Stimulated activated naive CD8-positive, alpha-beta T cell treated with anti-CD3 and anti-CD28 coated beads, Interleukin-15, amount 100 ng/mL, for 72 hours (primary cell): ENCODE measurements around the gene ZNF32.
A peak's percentile ranks its signal among the peaks of the same experiment; 100 is the strongest.
"Not testable (repeated sequence)": the region's sequence is repeated elsewhere in the genome, so short reads cannot be mapped to it uniquely, and the experiment has no call there.

Source experiments
- ATAC-seq: fragments of 150-1000 bp; cut with Tn5 transposase; 2 replicates; pipeline ENCODE4 v1.10.0; 2021; ENCODE audit warnings: mild to moderate bottlenecking, moderate library complexity
- DNase-seq, 2 donors: peaks; one replicate each; pipeline ENCODE4 v3.0.0; 2021 to 2022
- H3K27ac Mint-ChIP-seq, 2 donors: one replicate each; pipeline ENCODE4 v1.8.0; 2022; ENCODE audit warnings: mild to moderate bottlenecking in 2 of 2, mixed read lengths in 2 of 2, moderate library complexity in 2 of 2
- H3K27me3 Mint-ChIP-seq: one replicate; pipeline ENCODE4 v1.8.0; 2022; ENCODE audit warnings: mixed read lengths
- H3K4me1 Mint-ChIP-seq: one replicate; pipeline ENCODE4 v1.8.0; 2022; ENCODE audit warnings: mild to moderate bottlenecking, mixed read lengths
- H3K4me3 Mint-ChIP-seq, 2 donors: one replicate each; pipeline ENCODE4 v1.8.0; 2022; ENCODE audit warnings: mild to moderate bottlenecking in 2 of 2, mixed read lengths in 2 of 2, moderate library complexity in 1 of 2
- H3K9me3 Mint-ChIP-seq, 2 donors: one replicate each; pipeline ENCODE4 v1.8.0; 2022; ENCODE audit warnings: mixed read lengths in 2 of 2

The ZNF32 gene

GRCh38 chr10:43622038-43622437, 26.6 kb downstream of the ZNF32 start:
- DNase-seq, result no peak
- H3K4me3 Mint-ChIP-seq, result no peak overlapping the region
- no peaks in the 10 kb centered on the region for H3K27me3 Mint-ChIP-seq
- no peak overlapping the region for H3K27ac Mint-ChIP-seq
- ATAC-seq, result no peak
- H3K4me1 Mint-ChIP-seq, result peaks cover 9% of the 10 kb centered on the region
- peaks cover 15 to 37% of the 10 kb centered on the region in 2 donors for H3K9me3 Mint-ChIP-seq

DNA sequence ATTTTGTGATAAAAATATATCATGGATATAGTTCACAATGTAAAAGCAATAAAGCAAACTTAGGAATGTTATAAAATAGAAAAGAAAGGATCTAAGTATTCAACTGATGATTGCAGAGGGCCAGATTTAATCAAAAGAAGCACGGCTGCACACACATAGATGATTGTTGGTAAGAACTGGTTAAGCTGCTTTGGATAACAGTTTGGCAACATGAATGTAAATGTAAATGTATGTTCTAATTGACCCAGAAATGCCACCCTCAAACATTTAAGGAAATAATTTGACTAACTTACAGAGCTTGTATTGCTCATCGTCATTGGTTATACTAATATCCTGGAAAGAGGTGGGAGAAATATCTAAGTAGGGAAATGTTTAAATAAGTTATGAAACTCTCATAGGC, 29.3 kb downstream of the ZNF32 start:
- Mint-ChIP-seq H3K9me3 (peaks cover 29 to 60% of the 10 kb centered on the region in 2 donors), H3K4me3 (no peak overlapping the region), H3K27ac (no peak overlapping the region), H3K27me3 (no peaks in the 10 kb centered on the region), H3K4me1 (peaks cover 9% of the 10 kb centered on the region)
- DNase-seq (no peak), ATAC-seq (no peak)

- Mint-ChIP-seq H3K4me1 (no peaks in the 10 kb centered on the region), H3K27ac (no peak overlapping the region), H3K4me3 (no peak overlapping the region), H3K9me3 (peaks cover 26 to 54% of the 10 kb centered on the region in 2 donors), H3K27me3 (no peaks in the 10 kb centered on the region)
- ATAC-seq (no peak), DNase-seq (no peak)
Observed at GRCh38 chr10:43616697-43617370, 31.8 kb downstream of the ZNF32 start.

GRCh38 chr10:43610636-43611035, 38.0 kb downstream of the ZNF32 start:
- H3K27ac Mint-ChIP-seq, result peak overlapping the region in 1 of 2 donors; percentile 14
- H3K27me3 Mint-ChIP-seq, result no peaks in the 10 kb centered on the region
- ATAC-seq (no peak), DNase-seq (no peak)
- peaks cover 50% of the 10 kb centered on the region for H3K4me1 Mint-ChIP-seq
- H3K4me3 Mint-ChIP-seq, result no peak overlapping the region
- peaks cover 16 to 56% of the 10 kb centered on the region in 2 donors for H3K9me3 Mint-ChIP-seq

DNA sequence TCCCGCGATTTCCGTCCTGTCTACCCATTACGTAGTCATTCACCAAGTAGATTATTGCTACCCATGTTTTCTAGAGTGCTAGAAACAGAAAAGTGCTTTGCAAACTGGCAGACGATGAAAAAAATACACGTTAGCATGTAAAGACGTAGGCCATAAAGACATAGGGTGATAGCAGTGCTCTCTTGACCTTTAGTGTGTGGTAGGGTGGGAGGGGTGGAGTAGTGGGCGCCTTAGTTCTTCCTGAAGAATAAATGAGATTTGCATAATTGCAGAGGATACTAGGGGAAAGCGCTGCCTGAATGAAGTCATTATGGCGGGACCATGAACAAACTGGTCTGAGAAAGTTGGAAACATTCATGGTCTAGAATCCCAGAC, 41.5 kb downstream of the ZNF32 start:
- no peaks in the 10 kb centered on the region for H3K27me3 Mint-ChIP-seq
- peak overlapping the region in 1 of 2 donors; percentile 93 for H3K27ac Mint-ChIP-seq
- no peak for ATAC-seq
- peak overlapping the region; percentile 82 to 86 for H3K4me3 Mint-ChIP-seq
- peaks cover 10 to 35% of the 10 kb centered on the region in 2 donors for H3K9me3 Mint-ChIP-seq
- H3K4me1 Mint-ChIP-seq, result peaks cover 50% of the 10 kb centered on the region
- no peak for DNase-seq

- Mint-ChIP-seq H3K27ac (peak within 1 kb of the TSS; percentile 72 to 93), H3K9me3 (peaks cover 10 to 40% of the 10 kb centered on the region in 2 donors), H3K4me1 (peaks cover 50% of the 10 kb centered on the region), H3K27me3 (no peaks in the 10 kb centered on the region), H3K4me3 (peak within 1 kb of the TSS; percentile 82 to 86)
- ATAC-seq (peak; percentile 94), DNase-seq (peak; percentile 53 to 68)
Observed at GRCh38 chr10:43606323-43607198, 42.1 kb downstream of the ZNF32 start, which contains the start of gene ZNF485. Gene ZNF485, plus strand, starts transcription at chr10:43606438. Its CDS starts 613 bp downstream, at chr10:43607051.

DNA sequence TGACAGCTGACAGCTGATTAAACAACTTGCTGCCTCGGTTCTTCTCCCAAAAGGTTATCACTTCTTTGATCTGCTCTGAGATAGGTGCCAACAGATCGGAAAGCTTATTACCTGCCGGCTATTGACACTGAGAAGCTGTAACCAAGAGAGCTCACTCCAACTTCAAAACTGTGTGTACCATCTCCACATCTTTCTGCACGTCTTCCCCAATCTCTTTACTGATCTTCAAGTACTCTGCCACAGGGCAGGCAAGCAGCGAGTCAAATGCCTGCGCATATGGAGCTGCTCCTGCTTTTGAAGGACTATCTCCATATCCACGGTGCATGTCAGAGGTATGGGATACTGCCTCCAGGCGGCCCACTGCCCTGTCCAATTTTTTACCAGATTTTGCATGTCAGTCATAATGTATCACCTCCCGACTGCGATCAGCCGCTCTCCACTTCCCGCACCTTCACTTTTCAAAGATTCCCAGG, 42.8 kb downstream of the ZNF32 start:
- ATAC-seq (no peak), DNase-seq (no peak)
- Mint-ChIP-seq H3K4me1 (peaks cover 50% of the 10 kb centered on the region), H3K4me3 (peak overlapping the region; percentile 79 to 86), H3K27me3 (no peaks in the 10 kb centered on the region), H3K9me3 (peaks cover 8 to 45% of the 10 kb centered on the region in 2 donors), H3K27ac (peak overlapping the region in 1 of 2 donors; percentile 84)

GRCh38 chr10:43601576-43601975, 47.1 kb downstream of the ZNF32 start:
- DNase-seq, ATAC-seq, H3K4me3 Mint-ChIP-seq, H3K27me3 Mint-ChIP-seq, H3K27ac Mint-ChIP-seq: not testable (repeated sequence)
- Mint-ChIP-seq H3K9me3 (peaks cover 0 to 20% of the 10 kb centered on the region in 2 donors), H3K4me1 (peaks cover 14% of the 10 kb centered on the region)

GRCh38 chr10:43599333-43599732, 49.3 kb downstream of the ZNF32 start:
- H3K27me3 Mint-ChIP-seq, result peaks cover 2% of the 10 kb centered on the region
- ATAC-seq, result no peak
- peaks cover under 1 to 16% of the 10 kb centered on the region in 2 donors for H3K9me3 Mint-ChIP-seq
- H3K4me1 Mint-ChIP-seq, result peaks cover 29% of the 10 kb centered on the region
- no peak overlapping the region for H3K27ac Mint-ChIP-seq
- no peak overlapping the region for H3K4me3 Mint-ChIP-seq
- DNase-seq, result no peak

DNA sequence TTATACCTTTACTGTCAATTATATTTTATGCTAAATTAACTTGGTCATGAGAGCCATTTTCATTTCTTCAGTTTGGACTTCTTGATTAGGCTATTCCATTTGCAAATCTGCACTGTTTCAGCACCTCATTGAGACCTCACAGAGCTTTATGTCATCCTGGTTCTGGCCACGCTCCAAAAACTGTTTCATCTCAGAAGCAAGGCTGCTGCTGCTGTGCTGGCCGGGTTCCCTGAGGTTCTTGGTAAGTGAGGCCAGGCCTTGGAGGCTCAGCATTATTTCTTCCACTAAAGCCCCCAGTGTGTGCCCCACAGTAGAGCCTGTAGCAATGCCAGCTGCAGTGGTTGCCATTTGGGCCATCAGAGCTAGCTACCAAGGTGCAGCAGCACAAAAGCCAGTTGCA, 50.2 kb downstream of the ZNF32 start:
- H3K9me3 Mint-ChIP-seq, result peaks cover 8 to 22% of the 10 kb centered on the region in 2 donors
- no peak overlapping the region for H3K4me3 Mint-ChIP-seq
- no peak overlapping the region for H3K27ac Mint-ChIP-seq
- peaks cover 9% of the 10 kb centered on the region for H3K27me3 Mint-ChIP-seq
- ATAC-seq, result no peak
- H3K4me1 Mint-ChIP-seq, result peaks cover 30% of the 10 kb centered on the region
- DNase-seq, result no peak

DNA sequence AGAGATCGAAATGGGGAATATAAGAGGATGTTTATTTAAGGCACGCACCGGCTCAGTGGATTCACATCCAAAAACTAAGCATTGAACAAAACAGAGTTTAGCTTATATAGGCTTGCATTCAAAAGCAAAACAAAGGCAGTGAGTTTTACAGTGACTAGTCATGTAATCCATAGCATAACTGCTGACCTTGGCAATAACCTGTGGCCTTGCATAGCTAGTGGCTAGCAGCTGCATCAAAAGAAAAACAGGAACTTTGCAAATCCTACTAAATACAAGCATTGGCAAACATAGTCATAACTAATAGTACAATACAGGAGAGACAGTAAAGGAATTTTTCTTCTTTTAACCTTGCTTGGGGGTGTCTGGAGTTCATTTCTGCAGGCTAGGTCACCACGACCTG, 52.1 kb downstream of the ZNF32 start:
- DNase-seq (no peak), ATAC-seq (no peak)
- Mint-ChIP-seq H3K27me3 (peaks cover 9% of the 10 kb centered on the region), H3K27ac (no peak overlapping the region), H3K4me3 (no peak overlapping the region), H3K4me1 (peaks cover 30% of the 10 kb centered on the region), H3K9me3 (peaks cover 11 to 20% of the 10 kb centered on the region in 2 donors)

GRCh38 chr10:43595739-43596298, 52.9 kb downstream of the ZNF32 start:
- H3K27ac Mint-ChIP-seq, result peak overlapping the region in 1 of 2 donors; percentile 63
- peaks cover 11 to 15% of the 10 kb centered on the region in 2 donors for H3K9me3 Mint-ChIP-seq
- H3K4me1 Mint-ChIP-seq, result peaks cover 30% of the 10 kb centered on the region
- H3K27me3 Mint-ChIP-seq, result peaks cover 9% of the 10 kb centered on the region
- H3K4me3 Mint-ChIP-seq, result peak overlapping the region; percentile 62 to 84
- DNase-seq, result peak in 1 of 2 donors; percentile 55
- peak; percentile 89 for ATAC-seq

GRCh38 chr10:43594944-43595589, 53.6 kb downstream of the ZNF32 start:
- ATAC-seq (peak; percentile 90), DNase-seq (peak; percentile 45 to 69)
- Mint-ChIP-seq H3K27ac (no peak overlapping the region), H3K4me3 (peak overlapping the region; percentile 62 to 84), H3K9me3 (peaks cover 11 to 15% of the 10 kb centered on the region in 2 donors), H3K4me1 (peaks cover 30% of the 10 kb centered on the region), H3K27me3 (peaks cover 12% of the 10 kb centered on the region)
